CD14-positive monocyte (primary cell): Measurements from ENCODE around the gene PIH1D2. TPM values are rescaled to one million over a fixed set of nuclear protein-coding genes. Genes with fewer than 3 reads are reported as not detected.

Experiments
- DNase-seq, 3 donors: peaks; one replicate each; pipeline ENCODE4 v3.0.0-alpha.2; 2011 to 2022
- H2AFZ ChIP-seq: 2 replicates; pipeline ENCODE4 v1.6.0; 2012; ENCODE audit warnings: mild to moderate bottlenecking, low read depth, low read length, inconsistent platforms; ENCODE audit not compliant: insufficient read depth, poor library complexity, severe bottlenecking
- H3K27ac ChIP-seq, 2 donors: 1 replicate in 1 of 2; 2 replicates in 1 of 2; pipeline ENCODE4 v1.5.1; 2012 to 2013; ENCODE audit warnings: low read length in 2 of 2, control low read depth in 1 of 2, inconsistent platforms in 1 of 2, low read depth in 1 of 2, mild to moderate bottlenecking in 1 of 2
- H3K27me3 ChIP-seq, 2 donors: one replicate each; pipeline versions ENCODE4 v1.6.0 to v1.6.1; 2011 to 2013; ENCODE audit warnings: low read length in 2 of 2; ENCODE audit not compliant: control insufficient read depth in 2 of 2, insufficient read depth in 2 of 2
- H3K36me3 ChIP-seq, 2 donors: replicated peaks in 1 of 2; 1 replicate in 1 of 2; 2 replicates in 1 of 2; pipeline versions ENCODE4 v1.5.1 to v1.6.1; 2012 to 2013; ENCODE audit warnings: low read length in 2 of 2, control low read depth in 1 of 2, inconsistent platforms in 1 of 2, mild to moderate bottlenecking in 1 of 2; ENCODE audit not compliant: insufficient read depth in 2 of 2, control insufficient read depth in 1 of 2
- H3K4me1 ChIP-seq, 2 donors: 1 replicate in 1 of 2; 2 replicates in 1 of 2; pipeline versions ENCODE4 v1.5.1 to v1.6.1; 2012 to 2013; ENCODE audit warnings: low read length in 2 of 2, control low read depth in 1 of 2, inconsistent platforms in 1 of 2, mild to moderate bottlenecking in 1 of 2, moderate library complexity in 1 of 2; ENCODE audit not compliant: insufficient read depth in 2 of 2, control insufficient read depth in 1 of 2
- H3K4me2 ChIP-seq: replicated peaks from 2 replicates; pipeline ENCODE3; 2012; ENCODE audit warnings: low read length, moderate library complexity, mild to moderate bottlenecking; ENCODE audit not compliant: poor library complexity, severe bottlenecking; ENCODE audit errors: extremely low read depth
- H3K4me3 ChIP-seq, 3 experiments: fragments of 200-600 bp in 1 of 3; sonication (generic) in 1 of 3; replicated peaks in 1 of 3; 1 replicate in 2 of 3; 2 replicates in 1 of 3; pipeline ENCODE4 v1.5.1; 2011 to 2013; ENCODE audit warnings: low read length in 3 of 3, mild to moderate bottlenecking in 3 of 3, control low read depth in 2 of 3, low read depth in 2 of 3, inconsistent platforms in 1 of 3, moderate library complexity in 1 of 3
- H3K79me2 ChIP-seq: 2 replicates; pipeline ENCODE4 v1.6.0; 2012; ENCODE audit warnings: mild to moderate bottlenecking, control low read depth, inconsistent platforms, low read length, moderate library complexity; ENCODE audit not compliant: insufficient read depth
- H3K9ac ChIP-seq: 2 replicates; pipeline ENCODE4 v1.6.0; 2017; ENCODE audit warnings: low read length, mild to moderate bottlenecking; ENCODE audit not compliant: insufficient read depth, poor library complexity, severe bottlenecking
- H3K9me3 ChIP-seq, 2 donors: replicated peaks in 1 of 2; 1 replicate in 1 of 2; 2 replicates in 1 of 2; pipeline versions ENCODE4 v1.5.1 to v1.6.1; 2012 to 2013; ENCODE audit warnings: low read length in 2 of 2, control low read depth in 1 of 2; ENCODE audit not compliant: control insufficient read depth in 1 of 2, insufficient read depth in 1 of 2
- H4K20me1 ChIP-seq: 2 replicates; pipeline ENCODE4 v1.6.0; 2012; ENCODE audit warnings: mild to moderate bottlenecking, low read length, control low read depth, moderate library complexity; ENCODE audit not compliant: insufficient read depth
- H3K27ac Mint-ChIP-seq, 7 donors: one replicate each; pipeline ENCODE4 v1.8.0; 2020; ENCODE audit warnings: mild to moderate bottlenecking in 7 of 7, mixed read lengths in 7 of 7, moderate library complexity in 6 of 7, inconsistent platforms in 2 of 7
- H3K27me3 Mint-ChIP-seq, 3 donors: one replicate each; pipeline ENCODE4 v1.8.0; 2021 to 2022; ENCODE audit warnings: low read depth in 3 of 3, mild to moderate bottlenecking in 3 of 3, mixed read lengths in 3 of 3, moderate library complexity in 3 of 3, inconsistent platforms in 1 of 3
- H3K36me3 Mint-ChIP-seq, 2 donors: one replicate each; pipeline ENCODE4 v1.8.0; 2020; ENCODE audit warnings: mixed read lengths in 2 of 2, inconsistent platforms in 1 of 2, mild to moderate bottlenecking in 1 of 2
- H3K4me1 Mint-ChIP-seq: one replicate; pipeline ENCODE4 v1.8.0; 2020; ENCODE audit warnings: mild to moderate bottlenecking, mixed read lengths
- H3K4me3 Mint-ChIP-seq, 2 donors: one replicate each; pipeline ENCODE4 v1.8.0; 2020; ENCODE audit warnings: mild to moderate bottlenecking in 2 of 2, mixed read lengths in 2 of 2, moderate library complexity in 1 of 2
- H3K9me3 Mint-ChIP-seq, 7 donors: one replicate each; pipeline ENCODE4 v1.8.0; 2020 to 2022; ENCODE audit warnings: mixed read lengths in 7 of 7, mild to moderate bottlenecking in 6 of 7, moderate library complexity in 6 of 7, inconsistent platforms in 2 of 7
- CTCF ChIP-seq: fragments of 200-600 bp; IDR thresholded peaks from one replicate; pipeline ENCODE4 v1.8.0; 2022; ENCODE audit warnings: antibody characterized with exemption, mild to moderate bottlenecking
- WGBS: methylation state at CpG from one replicate; pipeline ENCODE4 v1.1.5; 2013; ENCODE audit warnings: missing lambda C conversion rate; ENCODE audit not compliant: insufficient coverage; 5-methylcytosine and 5-hydroxymethylcytosine counted together
- intact Hi-C, 2 donors: fragments of 100-400 bp; cut with micrococcal nuclease; formaldehyde crosslinking; loops; one replicate each; pipeline versions ENCODE4 v1.15.0 to v1.15.1; 2023
- polyA plus RNA-seq, 3 donors: library from polyadenylated mRNA; depleted of rRNA in 1 of 3; unstranded in 2 of 3; stranded (reverse) in 1 of 3; fragments of 300-500 nt in 2 of 3; fragments of >200 nt in 1 of 3; fragmentation: Illumina TruSeq in 2 of 3; gene quantifications; 1 replicate in 2 of 3; 2 replicates in 1 of 3; pipeline ENCODE4 v1.2.3, GENCODE V29; 2012 to 2021

The PIH1D2 gene
- polyA plus RNA-seq, 3 donors: not detected

GRCh38 chr11:112042961-112043304 lies 30.9 kb downstream of the PIH1D2 start:
- Histone ChIP-seq H3K79me2 (no peaks in the 10 kb centered on the region), H3K9me3 (no peaks in the 10 kb centered on the region), H3K36me3 (peaks cover 49 to 77% of the 10 kb centered on the region in 2 donors), H3K4me1 (no peaks in the 10 kb centered on the region), H3K9ac (no peak overlapping the region), H3K4me3 (no peak overlapping the region), H3K4me2 (no peak overlapping the region), H2AFZ (no peak overlapping the region), H4K20me1 (no peaks in the 10 kb centered on the region), H3K27ac (no peak overlapping the region), H3K27me3 (no peaks in the 10 kb centered on the region)
- no CpG with 5 or more reads among the region's 2 CpGs for WGBS
- intact Hi-C loops: no loop called here
- H3K27ac Mint-ChIP-seq: no peak overlapping the region
- H3K36me3 Mint-ChIP-seq: peaks cover 65 to 84% of the 10 kb centered on the region in 2 donors
- H3K27me3 Mint-ChIP-seq: no peaks in the 10 kb centered on the region
- peaks cover under 1% of the 10 kb centered on the region for H3K4me1 Mint-ChIP-seq
- no peak for DNase-seq
- no peaks in the 10 kb centered on the region for H3K9me3 Mint-ChIP-seq
- H3K4me3 Mint-ChIP-seq: no peak overlapping the region
- no peak for TF ChIP-seq CTCF

- no peak overlapping the region for H3K27ac Mint-ChIP-seq
- no peak overlapping the region for H3K4me2 ChIP-seq
- no peak overlapping the region for H3K27ac ChIP-seq
- H3K9me3 Mint-ChIP-seq: no peaks in the 10 kb centered on the region
- DNase-seq: no peak
- H3K4me3 Mint-ChIP-seq: no peak overlapping the region
- no CpG with 5 or more reads among the region's 6 CpGs for WGBS
- H3K9me3 ChIP-seq: no peaks in the 10 kb centered on the region
- H3K36me3 ChIP-seq: peaks cover 55 to 82% of the 10 kb centered on the region in 2 donors
- no peak overlapping the region for H2AFZ ChIP-seq
- peaks cover 68 to 88% of the 10 kb centered on the region in 2 donors for H3K36me3 Mint-ChIP-seq
- no peak for TF ChIP-seq CTCF
- H3K79me2 ChIP-seq: no peaks in the 10 kb centered on the region
- intact Hi-C loops: no loop called here
- no peaks in the 10 kb centered on the region for H4K20me1 ChIP-seq
- H3K4me3 ChIP-seq: no peak overlapping the region
- no peaks in the 10 kb centered on the region for H3K4me1 Mint-ChIP-seq
- no peaks in the 10 kb centered on the region for H3K4me1 ChIP-seq
- no peaks in the 10 kb centered on the region for H3K27me3 ChIP-seq
- H3K27me3 Mint-ChIP-seq: no peaks in the 10 kb centered on the region
- H3K9ac ChIP-seq: no peak overlapping the region
These were observed 31.5 kb downstream of the PIH1D2 start for GRCh38 chr11:112042161-112042960.
